Osteocyte (in vitro differentiated cells): ENCODE results near the gene ADAMTSL1. TPM values are rescaled to one million over a fixed set of nuclear protein-coding genes. Genes with fewer than 3 reads are reported as not detected.

Source experiments
- DNase-seq: peaks from one replicate; pipeline ENCODE4 v3.0.0; 2021; ENCODE audit warnings: mixed read lengths; ENCODE audit not compliant: unreplicated experiment; ENCODE audit errors: extremely low spot score
- H3K27ac Mint-ChIP-seq: one replicate; pipeline ENCODE4 v1.8.0; 2021; ENCODE audit warnings: mild to moderate bottlenecking, mixed read lengths; ENCODE audit not compliant: unreplicated experiment
- H3K27me3 Mint-ChIP-seq: one replicate; pipeline ENCODE4 v1.8.0; 2021; ENCODE audit warnings: mixed read lengths; ENCODE audit not compliant: unreplicated experiment
- H3K36me3 Mint-ChIP-seq: one replicate; pipeline ENCODE4 v1.8.0; 2021; ENCODE audit warnings: mixed read lengths; ENCODE audit not compliant: unreplicated experiment
- H3K4me1 Mint-ChIP-seq: one replicate; pipeline ENCODE4 v1.8.0; 2021; ENCODE audit warnings: mixed read lengths; ENCODE audit not compliant: unreplicated experiment
- H3K4me3 Mint-ChIP-seq: one replicate; pipeline ENCODE4 v1.8.0; 2021; ENCODE audit warnings: mild to moderate bottlenecking, moderate library complexity, mixed read lengths; ENCODE audit not compliant: unreplicated experiment
- H3K9me3 Mint-ChIP-seq: one replicate; pipeline ENCODE4 v1.8.0; 2021; ENCODE audit warnings: mixed read lengths; ENCODE audit not compliant: unreplicated experiment
- total RNA-seq: library from RNA; stranded (reverse); gene quantifications from 2 replicates; pipeline ENCODE4 v1.2.1, GENCODE V29; 2021
- TF ChIP-seq, protein P1 (sequence below): fragments of 200-600 bp; sonication (generic); IDR thresholded peaks from 2 replicates; pipeline ENCODE4 v1.5.0; 2021; ENCODE audit warnings: antibody characterized with exemption, mild to moderate bottlenecking, moderate library complexity

The ADAMTSL1 gene
- total RNA-seq, 1 donor from 2014 or later: 1.5 TPM

DNA sequence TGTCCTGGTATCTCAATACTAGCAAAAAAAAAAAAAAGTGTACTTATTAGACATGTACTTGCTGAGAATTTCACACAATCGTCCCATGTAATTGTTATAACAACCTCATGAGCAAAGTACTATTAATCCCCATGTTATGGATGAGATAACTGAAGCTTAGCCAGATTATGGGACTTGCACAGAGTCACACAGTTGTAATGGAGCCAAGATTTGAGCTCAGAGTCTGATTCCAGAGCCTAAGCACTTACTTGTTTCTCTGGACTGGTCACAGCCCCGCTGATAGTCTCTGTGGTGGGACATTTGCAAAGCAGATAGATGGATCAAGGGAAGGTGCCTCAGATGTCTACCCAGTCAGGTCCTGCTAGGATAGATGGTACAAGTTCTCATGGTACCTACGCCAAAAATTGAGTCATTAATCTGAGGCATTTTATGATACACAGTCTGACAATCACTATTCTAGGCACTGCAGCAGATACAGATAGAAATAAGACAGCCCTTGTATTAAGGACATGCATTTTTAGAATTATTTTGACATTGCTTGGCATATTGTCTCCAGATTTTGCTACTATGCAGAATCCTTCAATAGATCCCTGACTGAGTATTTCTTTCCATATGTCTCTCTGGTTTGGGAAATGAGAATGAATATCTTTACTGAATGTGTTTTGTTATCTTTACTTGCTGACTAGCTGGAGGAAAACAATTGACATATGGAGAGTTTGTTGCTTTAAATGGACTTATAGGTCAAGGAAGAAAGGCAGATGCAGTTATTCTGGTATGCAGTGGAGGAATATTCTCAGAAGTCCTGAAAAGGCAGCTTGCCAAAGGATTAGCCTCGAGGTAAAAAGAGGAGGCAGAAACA is 149.5 kb downstream of the ADAMTSL1 start:
- Mint-ChIP-seq H3K27me3 (no peaks in the 10 kb centered on the region), H3K4me3 (no peak overlapping the region), H3K9me3 (peaks cover 13% of the 10 kb centered on the region), H3K36me3 (no peaks in the 10 kb centered on the region), H3K27ac (no peak overlapping the region), H3K4me1 (peaks cover 12% of the 10 kb centered on the region)
- TF ChIP-seq, protein P1, sequence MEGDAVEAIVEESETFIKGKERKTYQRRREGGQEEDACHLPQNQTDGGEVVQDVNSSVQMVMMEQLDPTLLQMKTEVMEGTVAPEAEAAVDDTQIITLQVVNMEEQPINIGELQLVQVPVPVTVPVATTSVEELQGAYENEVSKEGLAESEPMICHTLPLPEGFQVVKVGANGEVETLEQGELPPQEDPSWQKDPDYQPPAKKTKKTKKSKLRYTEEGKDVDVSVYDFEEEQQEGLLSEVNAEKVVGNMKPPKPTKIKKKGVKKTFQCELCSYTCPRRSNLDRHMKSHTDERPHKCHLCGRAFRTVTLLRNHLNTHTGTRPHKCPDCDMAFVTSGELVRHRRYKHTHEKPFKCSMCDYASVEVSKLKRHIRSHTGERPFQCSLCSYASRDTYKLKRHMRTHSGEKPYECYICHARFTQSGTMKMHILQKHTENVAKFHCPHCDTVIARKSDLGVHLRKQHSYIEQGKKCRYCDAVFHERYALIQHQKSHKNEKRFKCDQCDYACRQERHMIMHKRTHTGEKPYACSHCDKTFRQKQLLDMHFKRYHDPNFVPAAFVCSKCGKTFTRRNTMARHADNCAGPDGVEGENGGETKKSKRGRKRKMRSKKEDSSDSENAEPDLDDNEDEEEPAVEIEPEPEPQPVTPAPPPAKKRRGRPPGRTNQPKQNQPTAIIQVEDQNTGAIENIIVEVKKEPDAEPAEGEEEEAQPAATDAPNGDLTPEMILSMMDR: no peak
- no peak for DNase-seq

DNA sequence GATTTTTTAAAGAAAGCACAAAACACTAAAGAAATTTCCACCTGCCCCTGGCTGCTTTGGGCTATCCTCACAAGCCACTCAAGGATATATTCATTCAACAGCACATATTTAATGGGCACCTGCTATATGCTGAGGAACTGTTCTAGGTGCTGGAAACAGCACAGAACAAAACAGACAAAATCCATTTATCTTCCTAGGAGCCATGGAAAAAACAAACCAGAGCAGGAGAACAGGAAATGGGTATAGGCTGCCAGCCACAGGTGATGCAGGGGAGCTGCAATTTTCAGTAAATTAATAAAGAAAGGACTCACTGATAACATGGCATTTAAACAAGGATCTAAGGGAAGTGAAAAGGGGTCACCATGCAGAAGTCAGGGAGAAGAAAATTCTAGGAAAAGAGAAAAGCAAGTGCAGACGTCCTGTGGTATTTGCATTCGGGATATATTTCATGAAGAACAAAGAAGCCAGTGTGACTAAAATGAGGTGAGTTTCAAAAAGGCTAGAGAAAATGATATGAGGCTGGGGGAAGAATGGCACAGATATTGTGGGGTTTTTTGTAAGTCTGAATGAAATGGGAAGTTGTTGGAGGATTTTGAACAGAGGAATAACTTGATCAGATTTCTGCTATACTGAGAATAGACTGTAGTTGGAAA is 152.2 kb downstream of the ADAMTSL1 start:
- Mint-ChIP-seq H3K9me3 (peaks cover 14% of the 10 kb centered on the region), H3K4me1 (peaks cover 12% of the 10 kb centered on the region), H3K27ac (no peak overlapping the region), H3K27me3 (no peaks in the 10 kb centered on the region), H3K36me3 (no peaks in the 10 kb centered on the region), H3K4me3 (no peak overlapping the region)
- DNase-seq: no peak
- TF ChIP-seq, protein P1: no peak

DNA sequence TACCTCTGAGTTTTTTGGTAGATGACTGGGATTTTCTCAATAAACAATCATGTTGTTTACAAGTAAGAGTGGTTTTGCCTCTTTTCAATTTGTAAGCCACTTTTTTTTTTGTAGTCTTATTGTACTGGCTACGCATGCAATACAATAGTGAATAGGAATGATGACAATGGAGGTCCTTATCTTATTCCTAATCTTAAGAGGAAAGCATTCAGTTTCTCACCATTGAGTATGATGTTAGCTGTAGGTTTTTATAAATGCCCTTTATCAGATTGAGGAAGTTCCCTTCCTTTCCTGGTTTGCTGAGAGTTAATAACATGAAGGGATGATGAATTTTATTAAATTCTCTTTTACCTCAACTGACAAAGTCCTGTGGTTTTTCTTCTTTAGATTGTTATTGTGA is 155.2 kb downstream of the ADAMTSL1 start:
- TF ChIP-seq, protein P1: no peak
- DNase-seq: no peak
- Mint-ChIP-seq H3K27ac (no peak overlapping the region), H3K4me3 (no peak overlapping the region), H3K27me3 (no peaks in the 10 kb centered on the region), H3K4me1 (peaks cover 20% of the 10 kb centered on the region), H3K36me3 (no peaks in the 10 kb centered on the region), H3K9me3 (peaks cover 14% of the 10 kb centered on the region)

DNA sequence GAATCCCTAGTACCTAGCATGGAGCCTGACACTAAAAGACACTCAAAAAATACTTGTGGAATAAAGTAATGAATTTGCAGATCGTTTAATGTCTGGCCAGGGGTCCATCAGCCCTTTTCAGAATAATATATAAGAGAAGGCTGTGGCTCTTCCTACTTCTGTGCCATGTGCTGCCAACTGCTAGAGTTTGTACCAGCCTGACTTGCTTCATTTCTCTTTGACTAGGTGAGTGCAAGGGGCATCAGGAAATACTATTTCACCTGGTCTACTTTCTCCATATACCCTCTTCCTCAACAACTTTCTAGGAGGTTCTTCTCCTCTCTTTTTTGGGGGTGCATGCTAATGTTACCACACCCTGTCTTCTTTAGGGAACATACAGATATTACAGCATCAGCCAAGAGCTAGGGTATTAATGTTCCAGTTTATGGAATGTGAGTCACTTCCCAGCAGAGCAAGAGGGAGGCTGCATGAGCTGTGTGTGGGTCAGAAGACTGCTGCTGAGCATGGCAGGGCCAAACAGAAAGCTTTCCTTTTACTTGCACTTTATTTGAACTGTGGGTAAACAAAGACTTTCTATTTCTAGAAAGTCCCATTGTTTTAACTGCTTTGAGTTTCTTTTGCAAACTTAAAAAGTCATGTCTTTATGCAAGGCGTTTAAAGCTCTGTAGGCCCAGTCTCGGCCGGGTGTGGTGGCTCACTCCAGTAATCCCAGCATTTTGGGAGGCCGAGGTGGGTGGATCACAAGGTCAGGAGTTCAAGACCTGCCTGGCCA is 158.9 kb downstream of the ADAMTSL1 start:
- peak overlapping the region; percentile 55 for H3K27ac Mint-ChIP-seq
- H3K4me3 Mint-ChIP-seq: no peak overlapping the region
- no peaks in the 10 kb centered on the region for H3K36me3 Mint-ChIP-seq
- H3K4me1 Mint-ChIP-seq: peaks cover 19% of the 10 kb centered on the region
- H3K9me3 Mint-ChIP-seq: peaks cover 8% of the 10 kb centered on the region
- no peaks in the 10 kb centered on the region for H3K27me3 Mint-ChIP-seq
- DNase-seq: no peak
- TF ChIP-seq, protein P1: no peak
